ENCODE data around the gene OSM.

Gene OSM

GRCh38 chr22:30249049-30250038 lies 17.3 kb downstream of the OSM start:
- H3K36me3 ChIP-seq (ENCODE audit: insufficient read depth, low read length), result no peaks in the 10 kb centered on the region
- no peaks in the 10 kb centered on the region for H3F3A ChIP-seq (ENCODE audit: insufficient read depth, low read length)
- no peaks in the 10 kb centered on the region for H4K20me1 ChIP-seq (ENCODE audit: insufficient read depth, low read length)
- H3K4me3 ChIP-seq (ENCODE audit: low read depth, low read length, poor library complexity, severe bottlenecking), result no peak overlapping the region
- TF ChIP-seq EZH2 (IDR thresholded peaks at IDR 0.05; ENCODE audit: borderline replicate concordance, low read length) (no peak), CTCF (IDR thresholded peaks at IDR 0.05; ENCODE audit: low read length) (no peak)
- H3K79me2 ChIP-seq (ENCODE audit: insufficient read depth, low read length), result no peaks in the 10 kb centered on the region
- H3K9me3 ChIP-seq (ENCODE audit: low read length), result no peaks in the 10 kb centered on the region
- H3K9ac ChIP-seq (ENCODE audit: low read length), result no peak overlapping the region
- H3K27ac ChIP-seq (ENCODE audit: low read depth, low read length, poor library complexity, severe bottlenecking), result no peak overlapping the region
- no peaks in the 10 kb centered on the region for H3K9me2 ChIP-seq (ENCODE audit: low read depth, low read length)
- H3K4me2 ChIP-seq (ENCODE audit: low read length), result no peak overlapping the region
- H2AFZ ChIP-seq (ENCODE audit: low read length), result no peak overlapping the region
- 0 out of 2 replicates have a peak, but pooled peaks cover 14% of the 10 kb centered on the region for H3K27me3 ChIP-seq (ENCODE audit: insufficient read depth, low read length)
- no peaks in the 10 kb centered on the region for H3K4me1 ChIP-seq (ENCODE audit: insufficient read depth, low read length, severe bottlenecking)

- Histone ChIP-seq H3K9me2 (ENCODE audit: low read depth, low read length) (no peaks in the 10 kb centered on the region), H4K20me1 (ENCODE audit: insufficient read depth, low read length) (no peaks in the 10 kb centered on the region), H3K9ac (ENCODE audit: low read length) (no peak overlapping the region), H3K9me3 (ENCODE audit: low read length) (no peaks in the 10 kb centered on the region), H3K27ac (ENCODE audit: low read depth, low read length, poor library complexity, severe bottlenecking) (no peak overlapping the region), H3K4me3 (ENCODE audit: low read depth, low read length, poor library complexity, severe bottlenecking) (no peak overlapping the region), H3K79me2 (ENCODE audit: insufficient read depth, low read length) (no peaks in the 10 kb centered on the region), H3K27me3 (ENCODE audit: insufficient read depth, low read length) (0 out of 2 replicates have a peak, but pooled peaks cover 14% of the 10 kb centered on the region), H3K4me2 (ENCODE audit: low read length) (no peak overlapping the region), H2AFZ (ENCODE audit: low read length) (no peak overlapping the region), H3K4me1 (ENCODE audit: insufficient read depth, low read length, severe bottlenecking) (no peaks in the 10 kb centered on the region), H3F3A (ENCODE audit: insufficient read depth, low read length) (no peaks in the 10 kb centered on the region), H3K36me3 (ENCODE audit: insufficient read depth, low read length) (no peaks in the 10 kb centered on the region)
- no peak for TF ChIP-seq EZH2 (IDR thresholded peaks at IDR 0.05; ENCODE audit: borderline replicate concordance, low read length)
- TF ChIP-seq CTCF (IDR thresholded peaks at IDR 0.05; ENCODE audit: low read length), result no peak
Measured at GRCh38 chr22:30248484-30248883, 18.2 kb downstream of the OSM start.

GRCh38 chr22:30247974-30248373 lies 18.7 kb downstream of the OSM start:
- no peak overlapping the region for H2AFZ ChIP-seq (ENCODE audit: low read length)
- H3K9me2 ChIP-seq (ENCODE audit: low read depth, low read length), result no peaks in the 10 kb centered on the region
- H3K4me3 ChIP-seq (ENCODE audit: low read depth, low read length, poor library complexity, severe bottlenecking), result no peak overlapping the region
- H3K9ac ChIP-seq (ENCODE audit: low read length), result no peak overlapping the region
- H3F3A ChIP-seq (ENCODE audit: insufficient read depth, low read length), result no peaks in the 10 kb centered on the region
- H3K4me2 ChIP-seq (ENCODE audit: low read length), result no peak overlapping the region
- no peak overlapping the region for H3K27ac ChIP-seq (ENCODE audit: low read depth, low read length, poor library complexity, severe bottlenecking)
- no peaks in the 10 kb centered on the region for H3K4me1 ChIP-seq (ENCODE audit: insufficient read depth, low read length, severe bottlenecking)
- H4K20me1 ChIP-seq (ENCODE audit: insufficient read depth, low read length), result no peaks in the 10 kb centered on the region
- H3K27me3 ChIP-seq (ENCODE audit: insufficient read depth, low read length), result 0 out of 2 replicates have a peak, but pooled peaks cover 14% of the 10 kb centered on the region
- TF ChIP-seq CTCF (IDR thresholded peaks at IDR 0.05; ENCODE audit: low read length), result no peak
- no peak for TF ChIP-seq EZH2 (IDR thresholded peaks at IDR 0.05; ENCODE audit: borderline replicate concordance, low read length)
- no peaks in the 10 kb centered on the region for H3K9me3 ChIP-seq (ENCODE audit: low read length)
- no peaks in the 10 kb centered on the region for H3K36me3 ChIP-seq (ENCODE audit: insufficient read depth, low read length)
- no peaks in the 10 kb centered on the region for H3K79me2 ChIP-seq (ENCODE audit: insufficient read depth, low read length)
